Neutrophil (primary cell): ENCODE results near the gene BRICD5.
A peak's percentile ranks its signal among the peaks of the same experiment; 100 is the strongest.

Source experiments
- H3K27ac ChIP-seq: fragments of 200-600 bp; sonication (generic); 2 replicates; pipeline ENCODE4 v1.5.1; 2016; ENCODE audit warnings: mild to moderate bottlenecking, moderate library complexity
- H3K27me3 ChIP-seq: fragments of 200-600 bp; sonication (generic); 2 replicates; pipeline ENCODE4 v1.6.0; 2016; ENCODE audit warnings: mild to moderate bottlenecking
- H3K36me3 ChIP-seq: fragments of 200-600 bp; sonication (generic); 2 replicates; pipeline ENCODE4 v1.5.1; 2017
- H3K4me1 ChIP-seq, 2 experiments: fragments of 200-600 bp in 1 of 2; sonication (generic) in 1 of 2; 1 replicate in 1 of 2; 2 replicates in 1 of 2; pipeline versions ENCODE4 v1.5.1 to v1.6.1; 2013 to 2016; ENCODE audit warnings: low read depth in 1 of 2, low read length in 1 of 2, mild to moderate bottlenecking in 1 of 2, moderate library complexity in 1 of 2; ENCODE audit not compliant: control insufficient read depth in 1 of 2, insufficient read depth in 1 of 2
- H3K4me3 ChIP-seq, 2 experiments: fragments of 200-600 bp in 1 of 2; sonication (generic) in 1 of 2; 1 replicate in 1 of 2; 2 replicates in 1 of 2; pipeline ENCODE4 v1.5.1; 2013 to 2016; ENCODE audit warnings: low read depth in 1 of 2, low read length in 1 of 2, mild to moderate bottlenecking in 1 of 2, moderate library complexity in 1 of 2
- H3K9me3 ChIP-seq: fragments of 200-600 bp; sonication (generic); 2 replicates; pipeline ENCODE4 v1.5.1; 2016
- TF ChIP-seq, protein P1 (sequence below): fragments of 200-600 bp; sonication (generic); IDR thresholded peaks from 2 replicates; pipeline ENCODE4 v1.5.1; 2016; ENCODE audit warnings: antibody characterized with exemption

BRICD5 gene

DNA sequence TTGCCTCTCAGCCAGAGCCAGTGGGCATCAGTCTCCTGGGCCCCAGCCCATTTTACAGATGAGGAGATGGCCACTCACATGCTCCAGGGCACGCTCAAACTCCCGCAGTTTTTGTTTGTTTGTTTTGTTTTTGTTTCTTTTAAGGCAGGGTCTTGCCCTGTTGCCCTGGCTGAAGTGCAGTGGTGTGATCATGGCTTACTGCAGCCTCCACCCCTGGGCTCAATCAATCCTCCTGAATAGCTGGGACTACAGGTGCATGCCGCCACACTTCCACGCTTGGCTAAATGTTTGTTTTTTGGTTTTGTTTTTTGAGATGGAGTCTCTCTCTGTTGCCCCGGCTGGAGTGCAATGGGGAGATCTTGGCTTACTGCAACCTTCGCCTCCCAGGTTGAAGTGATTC, 16.3 kb upstream of the BRICD5 start:
- H3K27me3 ChIP-seq, result no peaks in the 10 kb centered on the region
- H3K27ac ChIP-seq, result no peak overlapping the region
- H3K36me3 ChIP-seq, result peaks cover 49% of the 10 kb centered on the region
- no peak overlapping the region for H3K4me3 ChIP-seq
- no peaks in the 10 kb centered on the region for H3K9me3 ChIP-seq
- peaks cover 15 to 18% of the 10 kb centered on the region in 2 experiments for H3K4me1 ChIP-seq
- TF ChIP-seq, protein P1, sequence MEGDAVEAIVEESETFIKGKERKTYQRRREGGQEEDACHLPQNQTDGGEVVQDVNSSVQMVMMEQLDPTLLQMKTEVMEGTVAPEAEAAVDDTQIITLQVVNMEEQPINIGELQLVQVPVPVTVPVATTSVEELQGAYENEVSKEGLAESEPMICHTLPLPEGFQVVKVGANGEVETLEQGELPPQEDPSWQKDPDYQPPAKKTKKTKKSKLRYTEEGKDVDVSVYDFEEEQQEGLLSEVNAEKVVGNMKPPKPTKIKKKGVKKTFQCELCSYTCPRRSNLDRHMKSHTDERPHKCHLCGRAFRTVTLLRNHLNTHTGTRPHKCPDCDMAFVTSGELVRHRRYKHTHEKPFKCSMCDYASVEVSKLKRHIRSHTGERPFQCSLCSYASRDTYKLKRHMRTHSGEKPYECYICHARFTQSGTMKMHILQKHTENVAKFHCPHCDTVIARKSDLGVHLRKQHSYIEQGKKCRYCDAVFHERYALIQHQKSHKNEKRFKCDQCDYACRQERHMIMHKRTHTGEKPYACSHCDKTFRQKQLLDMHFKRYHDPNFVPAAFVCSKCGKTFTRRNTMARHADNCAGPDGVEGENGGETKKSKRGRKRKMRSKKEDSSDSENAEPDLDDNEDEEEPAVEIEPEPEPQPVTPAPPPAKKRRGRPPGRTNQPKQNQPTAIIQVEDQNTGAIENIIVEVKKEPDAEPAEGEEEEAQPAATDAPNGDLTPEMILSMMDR, result no peak

DNA sequence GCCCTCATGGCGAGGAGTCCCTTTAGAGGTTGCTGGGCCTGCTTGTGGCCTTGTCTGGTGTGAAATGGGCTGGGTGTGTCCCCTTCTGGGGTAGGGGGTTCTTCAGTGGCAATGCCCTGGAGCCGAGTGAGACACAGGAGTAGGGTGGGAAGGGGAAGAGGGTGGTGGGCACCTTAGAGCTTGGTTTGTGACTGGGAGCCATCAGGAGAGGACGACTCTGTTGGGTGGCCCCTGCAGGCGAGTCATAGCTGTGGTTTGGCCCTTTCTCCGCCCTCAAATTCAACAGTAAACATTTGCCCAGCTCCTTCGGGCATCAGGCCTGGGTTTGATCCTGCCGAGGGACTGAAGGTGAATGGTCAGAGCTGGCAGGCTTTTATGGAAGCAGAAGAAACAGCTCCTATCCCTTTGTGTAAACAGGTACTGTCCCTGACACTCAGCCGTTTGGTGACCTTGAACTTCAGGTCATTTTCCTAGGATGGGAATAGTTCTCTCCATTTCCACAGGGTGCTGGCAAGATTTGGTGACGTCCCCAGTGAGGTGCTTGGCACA, 15.7 kb upstream of the BRICD5 start:
- no peak overlapping the region for H3K27ac ChIP-seq
- peaks cover 43% of the 10 kb centered on the region for H3K36me3 ChIP-seq

DNA sequence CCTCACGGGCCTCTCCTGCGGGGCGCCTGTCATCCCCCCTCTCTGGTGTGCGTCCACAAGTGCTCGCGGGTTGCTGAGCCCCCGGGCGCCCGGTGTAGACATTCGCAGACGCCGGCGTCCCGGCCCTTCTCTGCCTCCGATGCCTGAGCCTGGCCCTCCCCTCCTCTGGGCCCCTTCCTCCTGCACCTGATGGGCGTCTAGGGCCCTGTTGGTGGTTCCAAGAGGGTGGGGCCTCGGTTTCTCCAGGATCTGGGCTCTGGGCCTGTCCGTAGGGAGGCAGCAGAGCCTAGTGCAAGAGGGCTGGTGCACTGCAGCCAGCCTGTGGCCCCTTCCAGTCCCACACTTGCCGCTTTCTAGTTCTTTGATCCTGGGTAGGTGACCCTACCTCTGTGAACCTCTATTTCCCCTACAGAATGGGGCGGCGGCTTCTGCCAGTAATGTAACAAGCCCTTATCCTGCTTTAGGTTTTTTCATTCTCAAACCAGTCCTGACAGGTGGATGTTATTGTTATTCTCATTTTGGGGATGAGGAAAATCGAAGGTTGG, 13.4 kb upstream of the BRICD5 start:
- Histone ChIP-seq H3K4me1 (peaks cover 15 to 18% of the 10 kb centered on the region in 2 experiments), H3K27ac (peak overlapping the region; percentile 88), H3K9me3 (no peaks in the 10 kb centered on the region), H3K36me3 (peaks cover 21% of the 10 kb centered on the region), H3K4me3 (peak overlapping the region; percentile 75 to 76), H3K27me3 (no peaks in the 10 kb centered on the region)
- TF ChIP-seq, protein P1, result no peak

More for the DNA sequence above, 15.7 kb upstream of the BRICD5 start:
- TF ChIP-seq, protein P1, result no peak
- peaks cover 15 to 18% of the 10 kb centered on the region in 2 experiments for H3K4me1 ChIP-seq
- no peaks in the 10 kb centered on the region for H3K9me3 ChIP-seq
- H3K27me3 ChIP-seq, result no peaks in the 10 kb centered on the region
- no peak overlapping the region for H3K4me3 ChIP-seq

DNA sequence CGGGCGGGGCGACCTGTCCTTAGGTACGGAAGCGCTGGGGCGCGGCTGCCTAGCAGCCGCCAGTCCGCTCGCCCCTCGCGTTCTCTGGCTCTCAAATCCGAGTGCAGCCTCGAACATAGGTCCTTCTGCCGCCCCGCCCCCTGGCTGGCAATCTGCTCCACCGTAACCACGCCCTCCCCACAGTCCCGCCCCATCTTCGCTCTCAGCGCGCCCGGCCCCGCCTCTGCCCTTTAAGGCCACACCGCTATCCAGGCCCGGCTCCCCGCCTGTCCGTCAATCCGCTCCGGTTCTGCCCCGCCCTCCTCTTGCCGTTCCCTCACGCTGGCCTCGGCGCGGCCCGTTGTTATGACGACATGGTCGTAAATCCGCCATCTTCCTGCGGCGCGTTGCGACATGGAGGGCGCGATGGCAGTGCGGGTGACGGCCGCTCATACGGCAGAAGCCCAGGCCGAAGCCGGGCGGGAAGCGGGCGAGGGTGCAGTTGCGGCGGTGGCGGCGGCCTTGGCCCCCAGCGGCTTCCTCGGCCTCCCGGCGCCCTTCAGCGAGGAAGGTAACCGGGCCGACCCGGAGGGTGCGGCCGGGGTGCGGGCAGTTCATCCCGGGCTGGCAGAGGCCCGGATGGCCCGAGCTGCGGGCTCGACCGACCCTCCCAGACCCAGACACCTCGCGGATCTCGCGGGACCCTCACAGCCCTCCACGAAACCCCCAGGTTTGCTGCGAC, 12.7 kb upstream of the BRICD5 start, which contains the start of gene E4F1:
E4F1 (plus strand) TSS at position 371 of the 721 bp plus-strand sequence; CDS start at position 394, 23 bp downstream.
- TF ChIP-seq, protein P1, result peak; percentile 53
- Histone ChIP-seq H3K4me1 (peaks cover 15 to 18% of the 10 kb centered on the region in 2 experiments), H3K4me3 (peak within 1 kb of the TSS; percentile 75 to 76), H3K27ac (peak within 1 kb of the TSS; percentile 88), H3K27me3 (no peaks in the 10 kb centered on the region), H3K9me3 (no peaks in the 10 kb centered on the region), H3K36me3 (peaks cover 14% of the 10 kb centered on the region)

DNA sequence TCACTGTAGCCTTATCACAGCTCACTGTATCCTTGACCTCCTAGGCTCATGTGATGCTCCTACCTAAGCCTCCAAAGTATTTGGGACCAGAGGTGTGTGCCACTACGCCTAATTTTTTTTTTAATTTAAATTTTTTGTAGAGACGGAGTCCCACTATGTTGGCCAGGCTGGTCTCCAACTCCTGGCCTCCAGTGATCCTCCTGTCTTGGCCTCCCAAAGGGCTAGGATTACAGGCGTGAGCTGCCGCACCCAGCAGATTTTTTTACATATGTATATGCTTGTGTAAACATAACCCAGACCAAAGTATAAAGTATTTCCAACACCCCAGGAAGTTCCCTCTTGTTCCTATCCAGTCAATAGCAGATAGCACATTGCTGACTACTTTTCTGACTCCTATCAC, 5.7 kb upstream of the BRICD5 start:
- peaks cover 40 to 41% of the 10 kb centered on the region in 2 experiments for H3K4me1 ChIP-seq
- no peaks in the 10 kb centered on the region for H3K36me3 ChIP-seq
- H3K9me3 ChIP-seq, result no peaks in the 10 kb centered on the region
- H3K27ac ChIP-seq, result no peak overlapping the region
- TF ChIP-seq, protein P1, result no peak
- no peak overlapping the region for H3K4me3 ChIP-seq
- no peaks in the 10 kb centered on the region for H3K27me3 ChIP-seq
